T-helper 2 cell treated with Interferon-gamma antibody and Interleukin-4, amounts not matched to agents 100 ng/mL and 5 ng/mL, for 36 hours (primary cell): ENCODE data around the gene SLC22A12. TPM values are rescaled to one million over a fixed set of nuclear protein-coding genes. Genes with fewer than 3 reads are reported as not detected.

ENCODE experiments used
- intact Hi-C: fragments of 100-400 bp; cut with micrococcal nuclease; formaldehyde crosslinking; loops from one replicate; pipeline ENCODE4 v1.15.1; 2023
- total RNA-seq: library from RNA; stranded (reverse); gene quantifications from 2 replicates; pipeline ENCODE4 v1.2.3, GENCODE V29; 2022

Gene SLC22A12
- total RNA-seq, 1 donor from 2014 or later = not detected

GRCh38 chr11:64562723-64563351 lies 28.2 kb upstream of the SLC22A12 start:
- intact Hi-C loops = no loop called here

GRCh38 chr11:64563966-64564365 lies 27.1 kb upstream of the SLC22A12 start:
- intact Hi-C loops = no loop called here

- intact Hi-C loops = no loop called here
Measured at GRCh38 chr11:64564419-64564818, 26.6 kb upstream of the SLC22A12 start.

- intact Hi-C loops = no loop called here
Measured at GRCh38 chr11:64564947-64565889, 25.8 kb upstream of the SLC22A12 start.

GRCh38 chr11:64566042-64566914 lies 24.7 kb upstream of the SLC22A12 start:
- intact Hi-C loops = no loop called here

- intact Hi-C loops = no loop called here
Measured at GRCh38 chr11:64566915-64567891, 23.8 kb upstream of the SLC22A12 start.

GRCh38 chr11:64568041-64568571 lies 22.9 kb upstream of the SLC22A12 start:
- intact Hi-C loops = no loop called here

GRCh38 chr11:64568584-64569140 lies 22.4 kb upstream of the SLC22A12 start:
- intact Hi-C loops = no loop called here

GRCh38 chr11:64569300-64569970 lies 21.6 kb upstream of the SLC22A12 start:
- intact Hi-C loops = no loop called here

- intact Hi-C loops = no loop called here
Measured at GRCh38 chr11:64570341-64570740, 20.7 kb upstream of the SLC22A12 start.

- intact Hi-C loops = no loop called here
Measured at GRCh38 chr11:64571050-64571409, 20.0 kb upstream of the SLC22A12 start.

- intact Hi-C loops = no loop called here
Measured at GRCh38 chr11:64571410-64572091, 19.5 kb upstream of the SLC22A12 start.

GRCh38 chr11:64572143-64572542 lies 18.9 kb upstream of the SLC22A12 start:
- intact Hi-C loops = no loop called here

GRCh38 chr11:64577202-64577601 lies 13.8 kb upstream of the SLC22A12 start:
- intact Hi-C loops = no loop called here

GRCh38 chr11:64580412-64580811 lies 10.6 kb upstream of the SLC22A12 start:
- intact Hi-C loops = no loop called here

GRCh38 chr11:64581057-64581523 lies 9.9 kb upstream of the SLC22A12 start:
- intact Hi-C loops = no loop called here

- intact Hi-C loops = no loop called here
Measured at GRCh38 chr11:64582885-64583284, 8.1 kb upstream of the SLC22A12 start.
